K562 (cell line): Measurements from ENCODE around the gene KRI1. TPM values are rescaled to one million over a fixed set of nuclear protein-coding genes. Genes with fewer than 3 reads are reported as not detected.

ENCODE experiments used
- ATAC-seq: fragments of 200-7000 bp; cut with Tn5 transposase; 3 replicates; pipeline ENCODE4 v1.9.1; 2020; ENCODE audit warnings: moderate library complexity
- BruUV-seq: library from RNA; stranded (reverse); fragments of 400-500 nt; replicated peaks from 2 replicates; lab custom pipeline; 2021; lab: Mats Ljungman, UMichigan
- CTCF ChIA-PET: fragments of 300-600 bp; formaldehyde crosslinking; extraction: SDS; loops from one replicate; lab custom pipeline; 2021; ENCODE audit warnings: low intra/inter-chr PET ratio; lab: Yijun Ruan, JAX
- POLR2A ChIA-PET: fragments of 300-600, 350-650 bp; sonication (Branson Sonifier 250); formaldehyde crosslinking; extraction: SDS; loops from one replicate; lab custom pipeline; 2021; ENCODE audit warnings: antibody characterized with exemption, inconsistent platforms; lab: Yijun Ruan, JAX
- DNase-seq, 4 experiments: peaks; one replicate each; pipeline versions ENCODE4 v3.0.0 to v3.0.0-alpha.2; 2011 to 2018; ENCODE audit warnings: low spot score in 3 of 4, mixed read lengths in 3 of 4; ENCODE audit errors: extremely low read depth in 1 of 4
- FAIRE-seq: peaks from 2 replicates; lab custom pipeline; 2011; peaks lifted over from hg19 to GRCh38; lab: Jason Lieb, UNC
- H2AFZ ChIP-seq: 2 replicates; pipeline ENCODE4 v1.6.0; 2011; ENCODE audit warnings: low read depth, low read length, control low read depth, inconsistent platforms
- H3K27ac ChIP-seq: fragments of 200-600 bp; 3 replicates; pipeline ENCODE4 v1.8.0; 2011; ENCODE audit warnings: low read depth, mild to moderate bottlenecking, control low read depth, inconsistent platforms, low read length, moderate library complexity, mixed read lengths; ENCODE audit errors: extremely low read depth
- H3K27me3 ChIP-seq, 2 experiments: fragments of 300-600 bp in 1 of 2; 2 replicates in 1 of 2; 3 replicates in 1 of 2; pipeline versions ENCODE4 v1.6.0 to v1.8.0; 2011; ENCODE audit warnings: inconsistent platforms in 2 of 2, low read length in 2 of 2, mild to moderate bottlenecking in 1 of 2, mixed read lengths in 1 of 2, moderate library complexity in 1 of 2; ENCODE audit not compliant: control insufficient read depth in 2 of 2, insufficient read depth in 2 of 2
- H3K36me3 ChIP-seq: fragments of 300-600 bp; 3 replicates; pipeline ENCODE4 v1.8.0; 2011; ENCODE audit warnings: mild to moderate bottlenecking, low read length, inconsistent platforms; ENCODE audit not compliant: control insufficient read depth, insufficient read depth
- H3K4me1 ChIP-seq, 2 experiments: fragments of 200-600 bp in 1 of 2; replicated peaks in 1 of 2; 2 replicates in 1 of 2; 3 replicates in 1 of 2; pipeline versions ENCODE4 v1.5.1 to v1.8.0; 2011; ENCODE audit warnings: inconsistent platforms in 2 of 2, low read length in 2 of 2, mild to moderate bottlenecking in 1 of 2, mixed read lengths in 1 of 2, moderate library complexity in 1 of 2; ENCODE audit not compliant: control insufficient read depth in 2 of 2, insufficient read depth in 2 of 2
- H3K4me2 ChIP-seq: 2 replicates; pipeline ENCODE4 v1.6.1; 2011; ENCODE audit warnings: low read length, control low read depth, inconsistent platforms, mixed read lengths; ENCODE audit not compliant: insufficient read depth
- H3K4me3 ChIP-seq: fragments of 200-600 bp; sonication (generic), shearing (Covaris generic); 2 replicates; pipeline ENCODE4 v1.5.1; 2016; ENCODE audit warnings: control low read depth, inconsistent platforms
- H3K79me2 ChIP-seq: fragments of 200-600 bp; 3 replicates; pipeline ENCODE4 v1.8.0; 2011; ENCODE audit warnings: low read length, inconsistent platforms; ENCODE audit not compliant: control insufficient read depth, insufficient read depth
- H3K9ac ChIP-seq, 2 experiments: 2 replicates each; pipeline versions ENCODE4 v1.6.0 to v1.6.1; 2011; ENCODE audit warnings: low read depth in 2 of 2, low read length in 2 of 2, control low read depth in 1 of 2, inconsistent platforms in 1 of 2, mild to moderate bottlenecking in 1 of 2, mixed read lengths in 1 of 2; ENCODE audit not compliant: insufficient read depth in 1 of 2
- H3K9me1 ChIP-seq: one replicate; pipeline ENCODE4 v1.6.0; 2011; ENCODE audit warnings: inconsistent platforms, mild to moderate bottlenecking, low read length, moderate library complexity; ENCODE audit not compliant: control insufficient read depth, insufficient read depth
- H3K9me3 ChIP-seq: replicated peaks from 2 replicates; pipeline ENCODE4 v1.5.1; 2011; ENCODE audit warnings: low read depth, low read length, inconsistent platforms; ENCODE audit not compliant: control insufficient read depth, insufficient read depth
- H4K20me1 ChIP-seq: replicated peaks from 2 replicates; pipeline ENCODE4 v1.6.1; 2011; ENCODE audit warnings: low read length, inconsistent platforms, mixed read lengths; ENCODE audit not compliant: control insufficient read depth, insufficient read depth
- ARNT ChIP-seq, 2 experiments: fragments of 450-650 bp; IDR thresholded peaks; 2 replicates each; pipeline ENCODE4 v1.6.1; 2016; ENCODE audit warnings: mild to moderate bottlenecking in 1 of 2
- BRD9 ChIP-seq: fragments of 450-650 bp; IDR thresholded peaks from 2 replicates; pipeline ENCODE4 v1.6.1; 2018; ENCODE audit warnings: low read depth; ENCODE audit not compliant: partially characterized antibody
- CAMTA2 ChIP-seq: fragments of 250-450 bp; sonication (Bioruptor Pico); conservative IDR thresholded peaks from 2 replicates; pipeline ENCODE4 v1.5.1; 2022
- CBX1 ChIP-seq: sonication (generic); IDR thresholded peaks from 2 replicates; pipeline ENCODE4 v1.6.1; 2016; ENCODE audit warnings: antibody characterized with exemption, low read depth, mild to moderate bottlenecking
- CHD4 ChIP-seq: fragments of 200-600 bp; sonication (generic); IDR thresholded peaks from 3 replicates; pipeline ENCODE4 v1.6.1; 2012; ENCODE audit warnings: low read depth, mild to moderate bottlenecking, mixed read lengths, low read length, inconsistent platforms; ENCODE audit not compliant: insufficient read depth, insufficient replicate concordance, poor library complexity, severe bottlenecking
- EGR1 ChIP-seq: fragments of 450-650 bp; conservative IDR thresholded peaks from 2 replicates; pipeline ENCODE4 v1.6.1; 2017; ENCODE audit warnings: mild to moderate bottlenecking
- GTF2E2 ChIP-seq: fragments of 200-800 bp; sonication (Bioruptor generic); IDR thresholded peaks from 2 replicates; pipeline ENCODE4 v1.6.1; 2016; ENCODE audit warnings: missing genetic modification characterization, missing compliant biosample characterization
- KLF10 ChIP-seq: fragments of 250-450 bp; sonication (Bioruptor Pico); IDR thresholded peaks from 2 replicates; pipeline ENCODE4 v1.6.1; 2021; ENCODE audit warnings: matching md5 sums
- PML ChIP-seq: IDR thresholded peaks from 2 replicates; pipeline ENCODE4 v1.6.1; 2012; ENCODE audit warnings: low read length, inconsistent platforms
- POLR2H ChIP-seq: IDR thresholded peaks from 2 replicates; pipeline ENCODE4 v1.6.1; 2016; ENCODE audit warnings: missing genetic modification characterization, low read depth, mild to moderate bottlenecking, control low read depth, missing compliant biosample characterization, moderate library complexity
- RBFOX2 ChIP-seq: fragments of 200-400 bp; formaldehyde crosslinking; IDR thresholded peaks from 2 replicates; pipeline ENCODE4 v1.6.1; 2017; ENCODE audit warnings: low read depth, mild to moderate bottlenecking, low read length, moderate library complexity
- SIN3A ChIP-seq, 2 experiments: fragments of 150-350 bp in 1 of 2; IDR thresholded peaks; 2 replicates each; pipeline ENCODE4 v1.6.1; 2011 to 2016; ENCODE audit warnings: borderline replicate concordance in 2 of 2, low read depth in 2 of 2, low read length in 2 of 2, mild to moderate bottlenecking in 2 of 2, moderate library complexity in 2 of 2; ENCODE audit not compliant: control insufficient read depth in 1 of 2
- ZNF3 ChIP-seq: fragments of 250-450 bp; sonication (Bioruptor Pico); IDR thresholded peaks from 2 replicates; pipeline ENCODE4 v1.5.0; 2021; ENCODE audit warnings: mild to moderate bottlenecking, moderate library complexity
- ZNF316 ChIP-seq: fragments of 450-650 bp; IDR thresholded peaks from 2 replicates; pipeline ENCODE4 v1.6.1; 2016
- WGBS: fragments of 100-300 bp; shearing (Covaris generic); methylation state at CpG from one replicate; pipeline ENCODE4 v1.1.6; 2016; ENCODE audit warnings: low coverage, mixed read lengths; ENCODE audit not compliant: insufficient coverage; ENCODE audit errors: missing lambda C conversion rate; 5-methylcytosine and 5-hydroxymethylcytosine counted together
- in situ Hi-C: fragments of 300-500 bp; cut with MboI; formaldehyde crosslinking; loops from 4 replicates; pipeline ENCODE4 v1.15.0; 2018; ENCODE audit warnings: inconsistent platforms, mixed read lengths
- intact Hi-C: fragments of 100-400 bp; cut with micrococcal nuclease; formaldehyde crosslinking; loops from 2 replicates; pipeline ENCODE4 v1.14.2; 2022
- polyA plus RNA-seq, 8 experiments: library from polyadenylated mRNA; depleted of rRNA in 4 of 8; stranded (reverse) in 5 of 8; unstranded in 3 of 8; fragments of >200 nt; fragmentation: Nextera tagmentation in 2 of 8; fragmentation: Illumina TruSeq in 1 of 8; extraction: Ambion mirVana in 2 of 8; extraction: Trizol in 1 of 8; gene quantifications; 2 replicates each; pipeline versions ENCODE4 v1.2.1 to v1.2.3, GENCODE V29; 2011 to 2014; ENCODE audit warnings: inconsistent platforms in 1 of 8, missing spikeins in 1 of 8
- total RNA-seq, 7 experiments: library from RNA; depleted of rRNA in 6 of 7; stranded (reverse); fragments of >200 nt in 6 of 7; fragmentation: Illumina TruSeq in 2 of 7; extraction: Trizol in 2 of 7; gene quantifications; 2 replicates each; pipeline versions ENCODE4 v1.2.1 to v1.2.3, GENCODE V29; 2011 to 2021; ENCODE audit warnings: low replicate concordance in 1 of 7
- TF ChIP-seq, protein P1 (sequence below): fragments of 250-450 bp; sonication (Bioruptor Pico); IDR thresholded peaks from 2 replicates; pipeline ENCODE4 v1.4.0; 2020; ENCODE audit warnings: mild to moderate bottlenecking
- TF ChIP-seq, protein P2 (sequence below): fragments of 450-650 bp; IDR thresholded peaks from 2 replicates; pipeline ENCODE4 v1.6.1; 2016; ENCODE audit warnings: borderline replicate concordance

KRI1 gene
- total and polyA plus RNA-seq, 9 of the 15 experiments (the other 6 are each of a cell fraction or from before 2014, with no cell fraction given) = 1.1 to 50.7 (median 24.7) TPM

DNA sequence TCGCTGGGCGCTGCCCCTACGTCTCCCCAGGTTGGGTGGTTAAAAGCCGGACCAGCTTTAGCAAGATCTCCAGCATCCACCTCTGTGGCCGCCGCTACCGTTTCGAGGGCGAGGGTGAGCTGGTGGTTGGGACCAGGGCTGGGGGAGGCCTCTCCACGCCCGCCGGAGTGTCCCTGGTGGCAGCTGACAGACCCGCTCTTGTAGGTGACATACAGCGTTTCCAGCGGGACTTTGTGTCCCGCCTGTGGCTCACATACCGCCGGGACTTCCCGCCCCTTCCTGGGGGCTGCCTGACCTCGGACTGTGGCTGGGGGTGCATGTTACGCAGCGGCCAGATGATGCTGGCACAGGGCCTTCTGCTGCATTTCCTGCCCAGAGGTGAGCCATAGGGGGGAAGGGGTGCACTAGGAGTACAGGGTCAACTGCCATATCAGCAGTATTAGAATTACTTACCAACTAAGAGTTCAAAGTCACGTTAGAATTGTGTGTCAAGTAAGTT, 21.0 kb downstream of the KRI1 start (continued):
- TF ChIP-seq RBFOX2 (peak; percentile 5; the same call in 1 of the 2 replicates), ARNT (IDR thresholded peaks at IDR 0.05) (no peak), PML (no peak), POLR2H (tag) (no peak), CAMTA2 (CRISPR knock-in tag) (no peak), EGR1 (no peak), GTF2E2 (tag) (no peak), ZNF316 (peak; percentile 83)
- TF ChIP-seq, protein P1, sequence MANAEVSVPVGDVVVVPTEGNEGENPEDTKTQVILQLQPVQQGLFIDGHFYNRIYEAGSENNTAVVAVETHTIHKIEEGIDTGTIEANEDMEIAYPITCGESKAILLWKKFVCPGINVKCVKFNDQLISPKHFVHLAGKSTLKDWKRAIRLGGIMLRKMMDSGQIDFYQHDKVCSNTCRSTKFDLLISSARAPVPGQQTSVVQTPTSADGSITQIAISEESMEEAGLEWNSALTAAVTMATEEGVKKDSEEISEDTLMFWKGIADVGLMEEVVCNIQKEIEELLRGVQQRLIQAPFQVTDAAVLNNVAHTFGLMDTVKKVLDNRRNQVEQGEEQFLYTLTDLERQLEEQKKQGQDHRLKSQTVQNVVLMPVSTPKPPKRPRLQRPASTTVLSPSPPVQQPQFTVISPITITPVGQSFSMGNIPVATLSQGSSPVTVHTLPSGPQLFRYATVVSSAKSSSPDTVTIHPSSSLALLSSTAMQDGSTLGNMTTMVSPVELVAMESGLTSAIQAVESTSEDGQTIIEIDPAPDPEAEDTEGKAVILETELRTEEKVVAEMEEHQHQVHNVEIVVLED (CRISPR knock-in tag) = no peak

DNA sequence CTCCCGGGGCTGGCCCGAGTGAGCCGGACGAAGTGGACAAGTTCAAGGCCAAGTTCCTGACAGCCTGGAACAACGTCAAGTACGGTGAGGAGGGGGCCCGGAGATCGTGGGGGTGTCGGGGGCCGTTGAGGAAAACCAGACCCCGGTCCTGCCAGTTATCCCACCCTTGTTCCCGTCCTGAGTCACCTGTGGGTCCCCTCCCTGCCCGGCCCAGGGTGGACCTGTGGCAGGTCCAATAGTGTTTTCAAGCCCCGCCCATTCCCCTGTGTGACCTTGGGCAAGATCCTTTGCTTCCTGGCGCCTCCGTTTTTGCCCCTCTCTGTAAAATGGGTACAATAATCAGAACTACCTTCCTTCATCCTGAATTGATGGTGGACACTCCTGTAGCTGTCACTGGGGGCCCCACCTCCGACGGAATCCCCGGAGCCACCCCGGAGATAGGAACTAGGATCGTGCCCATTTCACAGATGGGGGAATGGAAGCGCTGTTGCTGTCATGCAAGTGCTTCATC, 21.5 kb downstream of the KRI1 start:
- H3K9me1 ChIP-seq = no peaks in the 10 kb centered on the region
- WGBS = 2% methylated on average over 22 of the region's 22 CpGs
- H2AFZ ChIP-seq = peak overlapping the region; percentile 87; the same call in 1 of the 2 replicates
- peak overlapping the region; percentile 90 for H3K27ac ChIP-seq
- in situ Hi-C loops (no loop called here), intact Hi-C loops (loop anchor here (5.0 kb wide), 2 partner anchors 37 to 38 kb away; no protein-coding TSS in a partner anchor)
- POLR2A ChIA-PET = interaction anchor here (1.8 kb wide), 1 partner anchor 12 kb away, joined by 12 read pairs; no protein-coding TSS in a partner anchor
- no peaks in the 10 kb centered on the region for H3K27me3 ChIP-seq
- H3K36me3 ChIP-seq = peaks cover 32% of the 10 kb centered on the region
- CTCF ChIA-PET = no interaction called here
- H3K79me2 ChIP-seq = peaks cover 32% of the 10 kb centered on the region
- no peak for FAIRE-seq
- H3K4me1 ChIP-seq = peaks cover 6 to 43% of the 10 kb centered on the region in 2 experiments; a peak in 4 of 5 replicates
- no peaks in the 10 kb centered on the region for H3K9me3 ChIP-seq
- H3K4me3 ChIP-seq = peak overlapping the region; percentile 97
- peak; percentile 58 to 68 (median 66) for DNase-seq
- no TSS peak for BruUV-seq
- ATAC-seq = peak; percentile 63
- peak overlapping the region; percentile 87 for H3K4me2 ChIP-seq
- peak overlapping the region; percentile 97 for H3K9ac ChIP-seq
- peaks cover 4% of the 10 kb centered on the region for H4K20me1 ChIP-seq
- TF ChIP-seq BRD9 = peak; percentile 25
- peak; percentile 88 for TF ChIP-seq CHD4
- TF ChIP-seq, protein P2, sequence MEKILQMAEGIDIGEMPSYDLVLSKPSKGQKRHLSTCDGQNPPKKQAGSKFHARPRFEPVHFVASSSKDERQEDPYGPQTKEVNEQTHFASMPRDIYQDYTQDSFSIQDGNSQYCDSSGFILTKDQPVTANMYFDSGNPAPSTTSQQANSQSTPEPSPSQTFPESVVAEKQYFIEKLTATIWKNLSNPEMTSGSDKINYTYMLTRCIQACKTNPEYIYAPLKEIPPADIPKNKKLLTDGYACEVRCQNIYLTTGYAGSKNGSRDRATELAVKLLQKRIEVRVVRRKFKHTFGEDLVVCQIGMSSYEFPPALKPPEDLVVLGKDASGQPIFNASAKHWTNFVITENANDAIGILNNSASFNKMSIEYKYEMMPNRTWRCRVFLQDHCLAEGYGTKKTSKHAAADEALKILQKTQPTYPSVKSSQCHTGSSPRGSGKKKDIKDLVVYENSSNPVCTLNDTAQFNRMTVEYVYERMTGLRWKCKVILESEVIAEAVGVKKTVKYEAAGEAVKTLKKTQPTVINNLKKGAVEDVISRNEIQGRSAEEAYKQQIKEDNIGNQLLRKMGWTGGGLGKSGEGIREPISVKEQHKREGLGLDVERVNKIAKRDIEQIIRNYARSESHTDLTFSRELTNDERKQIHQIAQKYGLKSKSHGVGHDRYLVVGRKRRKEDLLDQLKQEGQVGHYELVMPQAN = peak; percentile 50; the same call in 1 of the 2 replicates
- TF ChIP-seq CBX1 = peak; percentile 52
- 0 out of 2 replicates have a peak, but pooled peaks have one; percentile 46 for TF ChIP-seq KLF10 (CRISPR knock-in tag)
- TF ChIP-seq SIN3A (IDR thresholded peaks at IDR 0.05; ENCODE audit: borderline replicate concordance in 2 of 2, control insufficient read depth in 1 of 2, low read depth in 2 of 2, low read length in 2 of 2) = 0 out of 4 replicates have a peak, but pooled peaks of 1 of the 2 experiments have one; percentile 23
- TF ChIP-seq ZNF3 (CRISPR knock-in tag) = no peak
